ENCODE measurements around the gene IFI27L1.

The IFI27L1 gene

DNA sequence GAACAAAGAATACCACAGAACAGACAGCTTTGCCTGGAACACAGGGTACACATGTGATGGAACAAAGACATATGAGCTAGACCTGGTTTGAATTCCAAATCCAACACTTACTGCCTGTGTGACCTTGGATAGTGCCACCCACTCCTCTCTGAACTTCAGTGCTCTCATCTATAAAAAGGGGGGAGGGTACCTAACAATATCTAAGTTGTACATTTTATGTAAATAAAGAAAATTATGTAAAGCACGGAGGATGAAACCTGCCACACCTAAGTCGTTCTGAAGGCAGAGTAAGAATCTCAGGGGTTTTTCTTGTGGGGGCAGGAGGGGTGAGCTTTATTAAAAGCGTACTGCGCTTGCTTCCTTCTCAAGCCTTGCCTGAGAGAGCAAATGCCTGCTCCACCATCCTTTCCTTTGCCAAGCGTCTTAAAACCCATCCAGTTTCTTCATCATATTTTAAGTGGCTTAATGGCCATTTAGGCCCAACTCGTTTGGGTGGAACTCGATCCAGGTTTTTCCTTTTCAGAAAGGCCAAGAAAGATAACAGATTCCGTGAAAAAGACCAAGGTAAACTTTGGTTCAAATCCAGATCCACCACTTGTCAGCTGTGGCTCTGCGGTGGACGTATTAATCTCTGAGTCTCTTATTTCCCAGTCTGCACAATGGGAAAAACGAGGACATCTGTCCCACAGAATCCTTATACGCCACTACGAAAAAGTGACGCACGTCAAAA lies 1.1 kb upstream of the IFI27L1 start:
- DNase-seq: peak in 2 of 51 donors; percentile 25 to 66

DNA sequence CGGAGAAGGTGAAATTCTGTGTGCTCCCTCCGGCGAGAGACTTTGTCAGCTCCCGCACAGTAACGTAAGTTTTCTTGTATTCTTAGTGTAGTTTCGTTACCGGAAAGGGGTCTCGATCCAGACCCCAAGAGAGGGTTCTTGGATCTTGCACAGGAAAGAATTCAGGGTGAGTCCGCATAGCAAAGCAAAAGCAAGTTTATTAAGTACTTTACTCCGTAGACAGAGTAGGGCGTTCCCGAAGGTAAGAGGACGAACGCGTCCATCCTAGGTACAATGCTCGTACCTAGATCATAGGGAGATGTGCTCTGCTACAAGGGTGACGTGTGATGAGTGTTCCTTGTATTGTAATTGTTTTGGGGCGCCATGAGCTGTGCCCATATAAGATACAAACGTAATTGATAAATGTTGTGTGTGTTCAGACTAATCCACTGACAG lies 293 bp downstream of the IFI27L1 start:
- no peak for DNase-seq

DNA sequence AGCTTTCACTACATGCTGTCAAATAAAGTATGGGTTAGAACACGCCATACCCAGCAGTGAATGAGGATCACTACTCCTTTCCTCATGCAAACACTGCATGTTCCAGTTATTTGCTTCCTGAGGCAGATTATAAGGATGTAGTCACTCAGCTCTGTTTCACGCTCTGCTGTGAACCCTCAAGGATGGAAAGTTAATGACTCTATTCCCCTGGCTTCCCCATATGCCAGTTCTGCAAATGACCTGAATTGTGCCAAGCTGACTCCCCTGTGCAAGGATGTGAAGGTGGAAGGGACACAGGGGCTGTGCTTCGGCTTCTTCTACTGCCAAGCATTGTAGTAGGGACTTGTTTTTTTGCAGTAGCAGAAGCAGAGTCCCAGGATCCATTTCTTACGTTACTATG lies 6.8 kb downstream of the IFI27L1 start:
- DNase-seq: no peak

DNA sequence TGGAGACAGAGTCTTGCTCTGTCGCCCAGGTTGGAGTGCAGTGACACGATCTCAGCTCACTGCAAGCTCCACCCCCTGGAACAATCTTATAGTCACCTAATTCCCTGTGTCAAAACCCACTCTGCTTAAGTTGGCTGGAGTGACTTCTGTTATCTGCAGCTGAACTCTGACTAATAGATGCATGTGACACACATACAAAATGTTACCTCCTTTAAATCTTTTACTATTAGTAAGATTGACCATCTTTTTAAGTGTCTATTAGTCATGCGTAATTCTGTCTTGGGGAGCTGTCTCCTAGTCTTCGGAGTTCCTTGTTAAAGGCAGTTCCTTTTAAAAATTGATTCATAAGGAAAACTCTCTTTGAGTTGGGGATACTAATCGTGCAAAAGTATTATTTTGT lies 7.4 kb downstream of the IFI27L1 start:
- no peak for DNase-seq

DNA sequence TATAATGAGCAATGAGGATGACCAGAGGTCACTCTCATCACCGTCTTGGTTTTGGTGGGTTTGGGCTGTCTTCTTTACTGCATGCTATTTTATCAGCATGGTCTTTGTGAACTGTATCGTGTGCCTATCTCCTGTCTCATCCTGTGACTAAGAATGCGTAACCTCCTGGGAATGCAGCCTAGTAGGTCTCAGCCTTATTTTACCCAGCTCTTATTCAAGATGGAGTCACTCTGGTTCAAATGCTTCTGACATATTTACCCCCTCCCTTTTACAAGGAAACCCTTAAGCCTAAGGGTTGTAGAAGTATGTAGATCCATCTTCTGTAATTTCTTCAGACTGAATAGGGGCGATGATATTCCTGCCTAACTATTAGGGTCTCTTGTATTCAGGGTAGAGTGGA lies 8.4 kb downstream of the IFI27L1 start:
- DNase-seq: no peak

DNA sequence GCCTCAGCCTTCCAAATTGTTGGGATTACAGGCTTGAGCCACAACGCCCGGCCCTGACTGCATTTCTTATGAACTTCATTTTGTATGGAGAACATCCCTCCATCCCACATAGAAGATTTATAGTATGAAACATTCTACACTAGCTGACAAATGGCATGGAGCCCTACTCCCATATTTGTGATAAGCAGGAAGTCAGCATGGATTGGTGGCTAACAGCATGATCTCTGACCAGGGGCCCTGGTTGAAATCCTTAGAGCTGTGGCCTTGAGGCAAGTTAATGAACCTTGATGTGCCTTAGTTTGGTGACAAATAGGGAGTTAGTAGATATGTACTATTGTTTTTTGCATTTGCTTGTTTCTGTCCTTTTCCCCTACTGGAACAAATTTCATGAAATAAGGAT lies 12.3 kb downstream of the IFI27L1 start:
- DNase-seq: no peak

DNA sequence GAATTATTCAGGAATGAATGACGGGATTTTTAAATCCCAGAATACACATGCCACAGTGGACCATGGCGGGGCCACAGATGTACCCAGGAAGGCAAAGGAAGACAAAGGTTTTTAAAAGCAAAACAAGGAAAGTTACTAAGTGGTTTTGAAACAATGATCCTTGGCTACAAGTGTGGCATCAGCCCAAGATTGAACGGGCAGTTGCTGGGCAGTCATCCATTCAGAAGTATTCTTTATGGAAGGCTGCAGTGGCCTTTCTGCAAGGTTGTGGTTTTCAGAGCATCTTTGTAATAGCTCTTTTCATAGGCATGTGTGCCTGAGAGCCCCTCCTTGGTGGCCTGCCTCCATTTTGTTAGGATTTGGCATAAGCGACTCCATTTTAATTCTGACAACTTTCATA lies 16.0 kb downstream of the IFI27L1 start:
- no peak for DNase-seq

DNA sequence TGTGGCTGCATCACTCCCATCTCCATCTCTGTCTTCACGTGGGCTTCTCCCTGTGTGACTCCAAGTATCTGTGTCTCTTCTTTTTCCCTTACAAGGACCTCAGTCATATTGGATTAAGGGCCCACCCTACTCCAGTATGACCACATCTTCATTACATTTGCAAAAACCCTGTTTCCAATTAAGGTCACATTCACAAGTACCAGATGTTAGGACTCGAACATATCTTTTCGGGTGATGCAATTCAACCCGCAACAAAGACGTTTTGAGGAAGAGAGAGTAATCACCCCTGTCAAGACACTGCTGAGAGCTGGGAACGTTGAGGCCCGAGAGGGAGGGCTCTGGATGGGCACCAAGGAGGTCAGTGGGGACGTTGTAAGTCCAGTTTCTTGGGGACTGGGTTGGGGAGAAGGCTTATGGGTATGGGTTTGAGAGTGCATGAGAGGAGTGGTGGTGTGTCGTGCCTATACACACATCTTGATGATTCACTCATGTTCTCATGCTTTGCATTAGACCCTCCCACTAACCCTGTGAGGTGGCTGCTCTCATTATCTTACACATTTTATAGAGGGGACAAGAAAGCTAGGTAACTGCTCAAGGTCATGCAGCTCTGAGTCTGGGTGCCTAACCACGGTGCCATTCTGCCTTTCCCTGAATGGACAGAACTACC lies 17.3 kb downstream of the IFI27L1 start:
- no peak for DNase-seq

DNA sequence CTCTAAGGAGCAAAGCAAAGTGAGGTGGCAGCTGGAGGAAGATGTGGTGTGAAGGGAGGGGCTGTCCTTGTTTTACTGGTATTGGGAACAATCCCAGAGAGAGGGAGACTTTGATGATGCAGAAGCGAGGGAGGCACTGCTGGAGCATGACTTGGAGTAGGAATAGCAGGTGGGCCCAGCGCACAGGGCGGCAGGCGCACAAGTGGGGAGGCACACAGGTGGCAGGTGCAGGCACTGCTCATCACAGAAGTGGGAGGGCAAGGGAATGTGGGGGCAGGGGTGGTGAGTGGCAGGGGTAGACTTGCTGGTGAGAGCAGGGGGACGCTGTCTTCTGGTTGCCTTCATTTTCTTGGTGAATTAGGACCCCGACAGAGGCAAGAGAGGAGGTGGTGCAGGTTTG lies 17.9 kb downstream of the IFI27L1 start:
- DNase-seq: no peak

DNA sequence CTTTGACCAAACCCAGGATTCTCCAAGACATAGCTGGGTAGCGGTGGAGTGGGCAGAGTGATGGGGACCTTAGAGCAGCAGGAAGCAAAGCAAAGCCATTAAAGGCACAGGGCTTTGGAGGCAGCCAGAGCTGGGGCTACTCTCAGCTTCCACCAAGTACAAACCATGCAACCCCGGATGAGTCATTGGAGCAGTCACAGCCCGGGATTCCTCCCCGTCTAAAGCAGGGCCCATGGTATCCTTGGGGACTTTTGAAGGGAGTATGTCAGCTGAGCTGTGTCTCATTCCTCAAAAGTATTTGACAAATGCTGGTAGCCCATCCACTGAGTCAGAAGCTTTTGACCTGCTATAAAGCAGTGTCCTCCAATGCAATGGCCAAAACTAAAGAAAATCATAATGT lies 19.7 kb downstream of the IFI27L1 start:
- peak in 6 of 51 donors; percentile 8 to 60 (median 16) for DNase-seq

DNA sequence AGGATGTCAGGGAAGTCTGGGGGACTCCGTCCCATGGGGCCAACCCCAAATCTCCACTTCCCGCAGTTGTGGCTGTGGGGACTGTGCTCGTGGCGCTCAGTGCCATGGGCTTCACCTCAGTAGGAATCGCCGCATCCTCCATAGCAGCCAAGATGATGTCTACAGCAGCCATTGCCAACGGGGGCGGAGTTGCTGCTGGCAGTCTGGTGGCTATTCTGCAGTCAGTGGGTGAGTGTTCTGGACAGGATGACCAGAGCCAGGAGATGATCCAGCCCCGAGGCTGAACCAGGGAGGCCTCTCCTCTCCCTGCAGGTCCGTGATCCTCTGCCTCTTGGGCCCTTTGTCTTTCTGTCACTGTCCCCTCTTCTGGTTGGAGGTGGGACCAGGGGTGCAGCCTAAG lies 20.6 kb downstream of the IFI27L1 start:
- DNase-seq: peak in 4 of 51 donors; percentile 19 to 43 (median 30)

DNA sequence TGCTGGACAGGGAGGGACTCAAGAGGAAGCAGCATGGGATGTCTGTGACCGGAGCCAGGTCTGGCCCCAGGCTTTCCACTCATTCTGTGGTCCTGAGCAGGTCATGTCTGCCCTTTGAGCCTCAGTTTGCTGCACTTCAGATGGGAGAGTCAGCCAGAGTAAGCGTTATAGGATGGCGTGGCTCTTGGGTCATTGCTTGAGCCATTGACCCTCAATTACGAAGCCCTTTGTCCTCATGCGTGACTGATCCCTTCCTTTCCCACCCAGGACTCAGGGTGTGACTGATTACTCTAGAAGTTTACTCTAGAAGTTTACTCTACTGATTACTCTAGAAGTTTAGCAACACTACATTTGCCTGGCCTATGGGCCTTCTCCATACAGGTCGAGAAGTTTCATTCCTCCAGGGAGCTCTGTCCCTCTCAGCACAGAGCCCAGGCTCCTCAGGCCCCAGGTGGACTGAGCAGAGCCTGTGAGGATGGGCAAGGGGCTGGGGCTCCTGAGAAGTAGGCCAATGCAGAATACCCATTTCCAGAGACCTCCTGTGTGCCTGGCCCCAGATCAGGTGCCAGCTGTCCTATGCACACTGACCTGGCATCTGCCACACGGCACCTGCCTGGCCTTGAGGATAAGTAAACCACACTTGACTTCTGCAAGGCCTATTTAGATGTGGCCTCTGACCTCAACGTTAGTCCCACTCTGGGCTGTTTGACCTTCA lies 21.8 kb downstream of the IFI27L1 start:
- no peak for DNase-seq

DNA sequence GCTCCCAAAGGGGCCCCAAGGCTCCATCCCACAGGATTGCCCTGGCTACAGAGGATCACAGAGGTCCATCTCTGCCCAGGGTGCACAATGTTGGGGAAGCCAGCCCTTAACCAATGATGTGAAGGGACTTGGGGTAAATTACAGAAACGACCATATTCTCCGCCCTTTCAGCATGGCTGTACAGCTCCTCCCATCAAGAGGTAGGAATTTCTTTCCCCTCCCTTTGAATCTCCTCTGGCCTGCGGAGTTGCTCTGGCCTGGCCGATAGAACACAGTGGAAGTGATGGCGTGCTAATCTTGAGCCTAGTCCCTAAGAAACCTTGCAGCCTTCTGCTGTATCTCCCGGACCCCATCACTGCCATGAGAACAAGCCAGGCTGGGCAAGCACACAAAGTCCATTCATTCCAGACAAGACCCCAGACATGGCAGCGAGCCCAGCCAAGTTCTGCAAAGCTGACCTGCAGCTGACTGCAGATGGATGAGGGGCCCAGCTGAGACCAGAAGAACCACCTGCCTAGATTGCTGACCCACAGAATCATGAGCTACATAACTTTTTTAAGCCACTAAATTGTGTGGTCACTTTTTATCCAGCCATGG lies 22.5 kb downstream of the IFI27L1 start:
- peak in 13 of 51 donors; percentile 13 to 44 (median 27) for DNase-seq

DNA sequence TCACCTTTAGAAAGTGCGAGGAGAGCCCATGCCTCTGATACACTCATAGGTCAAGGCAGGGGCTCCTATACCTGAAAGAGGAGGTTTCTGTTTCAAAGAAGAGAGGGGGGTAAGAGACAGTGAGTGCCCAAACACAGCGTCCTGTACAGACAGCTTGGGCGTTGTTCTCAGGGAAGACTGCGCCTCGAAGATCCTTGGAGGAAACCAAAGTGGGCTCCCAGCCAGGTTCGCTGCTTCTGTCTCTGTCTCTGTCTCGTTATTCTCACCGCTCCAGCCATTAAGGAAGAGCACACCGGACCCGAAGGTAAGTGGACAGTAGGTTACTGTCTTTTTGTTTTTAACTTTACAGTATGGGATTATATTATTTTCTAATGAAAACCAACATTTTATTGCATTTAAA lies 23.6 kb downstream of the IFI27L1 start:
- no peak for DNase-seq

DNA sequence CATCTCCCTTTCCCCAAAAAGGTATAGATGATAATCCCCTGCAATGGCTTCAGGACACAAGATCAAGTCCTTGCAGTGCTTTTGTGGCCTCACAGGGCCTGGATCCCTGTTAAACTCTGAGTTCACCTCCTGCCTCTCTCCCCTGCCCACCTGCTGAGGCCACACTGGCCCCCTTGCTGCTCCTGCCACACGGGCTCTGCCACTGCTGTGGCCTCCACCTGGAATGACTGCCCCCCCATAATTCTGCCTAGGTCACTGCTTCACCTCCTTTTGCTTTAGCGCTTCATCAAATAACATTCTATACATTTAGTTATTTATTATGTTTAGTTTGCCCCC lies 28.8 kb downstream of the IFI27L1 start:
- no peak for DNase-seq

DNA sequence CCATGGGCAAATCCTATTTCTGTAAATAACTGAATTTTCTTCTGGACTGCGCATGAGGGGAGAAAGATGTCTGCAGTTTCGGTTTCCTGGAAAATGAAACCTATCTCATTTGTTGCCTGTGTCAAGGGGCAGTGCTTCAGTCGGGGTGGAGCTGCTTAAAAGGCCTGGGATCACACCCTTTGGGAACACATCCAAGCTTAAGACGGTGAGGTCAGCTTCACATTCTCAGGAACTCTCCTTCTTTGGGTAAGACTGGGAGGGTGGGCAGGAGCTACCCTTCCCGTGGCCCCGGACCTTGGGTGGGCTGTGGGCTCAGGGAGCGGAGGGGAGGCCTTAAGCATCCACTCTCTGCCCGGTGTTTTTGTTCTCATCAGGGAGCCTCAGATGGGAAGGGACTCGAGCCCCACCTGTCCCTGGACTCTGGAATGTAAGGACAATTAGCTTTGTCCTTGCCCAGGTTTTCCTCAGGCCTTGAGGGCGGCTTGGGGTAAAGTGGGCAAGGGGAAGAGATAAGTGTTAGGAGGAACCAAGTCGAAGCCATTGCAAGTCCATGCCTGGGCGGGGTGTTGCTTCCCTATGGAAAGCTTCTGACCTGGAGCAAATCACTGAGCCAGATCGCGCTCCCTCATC lies 29.6 kb downstream of the IFI27L1 start, which contains the start of gene IFI27:
TSS of gene IFI27 (plus strand) at position 185 of the 630 bp plus-strand sequence.
- no peak for DNase-seq

DNA sequence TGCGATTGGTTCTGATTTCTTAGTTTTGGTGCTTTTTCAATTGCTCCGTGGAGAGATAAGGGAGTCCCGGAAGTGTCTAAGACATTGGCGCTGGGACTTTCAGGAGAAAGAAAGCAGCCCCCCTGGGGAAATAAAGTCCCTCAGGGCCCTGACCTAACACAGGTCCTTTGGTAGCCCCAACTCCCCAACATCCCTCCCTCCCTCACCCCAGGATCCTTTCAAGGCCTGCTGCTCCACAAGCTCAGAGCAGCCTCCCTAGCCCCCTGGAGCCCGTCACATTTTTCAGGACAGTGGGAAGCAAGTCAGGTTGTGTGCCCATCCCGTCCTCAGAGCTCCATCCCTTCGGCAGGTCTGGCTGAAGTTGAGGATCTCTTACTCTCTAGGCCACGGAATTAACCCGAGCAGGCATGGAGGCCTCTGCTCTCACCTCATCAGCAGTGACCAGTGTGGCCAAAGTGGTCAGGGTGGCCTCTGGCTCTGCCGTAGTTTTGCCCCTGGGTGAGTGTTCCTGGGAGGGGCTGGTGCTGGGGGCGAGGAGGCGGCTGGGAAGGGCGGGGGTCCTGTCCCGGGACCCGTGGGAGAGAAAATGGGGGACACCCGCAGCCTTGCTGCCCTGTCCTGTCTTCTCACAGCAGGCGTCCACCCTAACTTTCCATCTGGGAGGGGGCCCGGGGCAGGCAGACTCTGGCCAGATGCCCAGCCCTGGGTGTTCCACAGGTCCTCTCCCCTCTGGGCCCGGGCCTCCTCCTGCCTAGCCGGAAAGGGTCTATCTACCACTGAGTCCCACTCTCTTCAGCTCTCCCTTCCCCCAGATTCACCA lies 30.4 kb downstream of the IFI27L1 start:
- no peak for DNase-seq

DNA sequence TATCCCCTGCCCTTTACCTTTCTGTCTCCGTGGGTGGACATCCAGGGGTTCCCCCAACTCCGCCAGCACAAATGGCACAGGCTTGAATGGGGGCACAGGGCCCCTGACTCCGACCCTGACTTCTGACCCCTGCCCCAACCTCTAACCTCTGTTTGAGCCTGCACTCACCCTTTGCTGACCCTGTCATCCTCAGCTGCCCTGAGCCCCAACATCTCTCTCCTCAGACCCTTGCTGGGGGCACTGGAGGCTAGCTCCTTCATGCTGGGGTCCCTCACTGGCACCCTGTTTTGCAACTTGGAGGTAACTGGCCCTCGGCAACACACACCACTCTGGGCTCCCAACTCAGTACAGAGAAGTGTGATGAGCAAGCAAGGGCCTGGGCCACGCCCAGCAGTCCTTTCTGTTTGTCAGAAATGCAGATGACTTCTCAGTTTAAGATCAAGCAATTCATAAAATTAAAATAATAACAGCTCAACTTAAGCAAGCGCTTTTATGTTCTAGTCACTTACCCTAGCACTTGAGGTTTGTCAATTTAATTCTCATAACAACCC lies 31.5 kb downstream of the IFI27L1 start:
- no peak for DNase-seq

DNA sequence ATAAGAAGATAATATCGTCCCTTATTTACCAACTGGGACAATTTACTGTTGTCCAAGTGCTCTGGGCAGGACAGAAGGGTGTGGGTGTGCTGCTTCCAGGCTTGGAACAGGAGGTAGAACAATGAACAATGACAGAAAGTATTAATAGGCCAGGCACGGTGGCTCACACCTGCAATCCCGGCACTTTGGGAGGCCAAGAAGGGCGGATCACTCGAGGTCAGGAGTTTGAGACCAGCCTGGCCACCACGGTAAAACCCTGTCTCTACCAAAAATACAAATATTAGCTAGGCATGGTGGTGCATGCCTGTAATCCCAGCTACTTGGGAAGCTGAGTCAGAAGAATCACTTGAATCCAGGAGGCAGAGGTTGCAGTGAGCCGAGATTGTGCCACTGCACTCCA lies 32.0 kb downstream of the IFI27L1 start:
- DNase-seq: no peak

DNA sequence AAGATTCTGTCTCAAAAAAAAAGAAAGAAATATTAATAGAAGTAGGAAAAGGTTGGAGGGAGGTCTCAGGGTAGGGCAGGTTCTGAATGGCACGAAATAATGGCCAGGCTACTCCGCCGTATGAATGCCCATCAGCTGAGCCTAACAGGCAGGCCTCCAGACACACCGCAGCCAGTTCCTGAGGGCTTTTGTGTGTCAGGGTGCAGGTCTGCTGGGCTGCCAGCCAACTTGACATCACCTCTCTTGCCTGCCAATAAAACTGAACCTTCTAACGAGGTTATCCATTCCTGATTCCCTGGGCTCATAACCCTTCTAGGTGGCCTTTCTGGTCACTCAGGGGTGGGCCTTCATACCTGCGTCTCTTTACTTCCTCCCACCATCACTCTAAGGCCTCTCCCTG lies 32.4 kb downstream of the IFI27L1 start:
- peak in 11 of 51 donors; percentile 14 to 38 (median 23) for DNase-seq
